IMR-90 (cell line): ENCODE measurements around the gene LYRM9.

ENCODE experiments used
- CTCF ChIP-seq: conservative IDR thresholded peaks from 2 replicates; pipeline ENCODE4 v1.5.1; 2012; ENCODE audit warnings: mild to moderate bottlenecking, low read depth, low read length, improper control_type of control experiment
- RAD21 ChIP-seq: IDR thresholded peaks from 2 replicates; pipeline ENCODE4 v1.6.1; 2012; ENCODE audit warnings: low read length, improper control_type of control experiment

DNA sequence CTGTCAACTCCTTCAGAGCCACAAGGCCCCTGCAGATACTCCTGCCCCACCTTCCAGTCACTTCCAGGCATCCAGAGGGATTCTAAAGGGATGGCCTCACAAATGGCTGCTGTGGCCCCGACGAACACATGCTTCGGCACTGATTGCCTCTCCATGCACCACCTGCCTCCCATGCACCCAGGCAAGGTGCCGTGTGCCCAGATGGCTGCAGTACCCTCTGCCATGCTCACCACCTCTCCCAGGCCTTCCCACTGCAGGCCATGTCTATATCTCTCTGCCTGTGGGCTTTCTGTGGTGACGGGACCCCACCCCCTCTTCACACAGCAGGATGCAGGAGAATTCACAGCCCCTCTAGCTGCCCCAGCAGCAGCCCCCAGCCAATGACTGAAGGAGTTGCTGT is 27.9 kb upstream of the LYRM9 start:
- TF ChIP-seq CTCF: no peak
- no peak for TF ChIP-seq RAD21
